Ishikawa (cell line): ENCODE results near the gene MRM1.
A peak's percentile ranks its signal among the peaks of the same experiment; 100 is the strongest.

Experiments used
- CEBPB ChIP-seq: IDR thresholded peaks from 2 replicates; pipeline ENCODE4 v1.6.1; 2012
- CREB1 ChIP-seq: IDR thresholded peaks from 2 replicates; pipeline ENCODE4 v1.6.1; 2012; ENCODE audit warnings: low read depth
- EGR1 ChIP-seq: IDR thresholded peaks from 2 replicates; pipeline ENCODE4 v1.6.1; 2012
- EP300 ChIP-seq: IDR thresholded peaks from 2 replicates; pipeline ENCODE4 v1.6.1; 2012; ENCODE audit warnings: borderline replicate concordance
- FOXM1 ChIP-seq: IDR thresholded peaks from 2 replicates; pipeline ENCODE4 v1.6.1; 2012; ENCODE audit warnings: low read depth, borderline replicate concordance
- MAX ChIP-seq: IDR thresholded peaks from 2 replicates; pipeline ENCODE4 v1.6.1; 2012
- NFIC ChIP-seq: IDR thresholded peaks from 2 replicates; pipeline ENCODE4 v1.6.1; 2012
- RAD21 ChIP-seq: IDR thresholded peaks from 2 replicates; pipeline ENCODE4 v1.6.1; 2012; ENCODE audit warnings: low read depth
- REST ChIP-seq: IDR thresholded peaks from 2 replicates; pipeline ENCODE4 v1.6.1; 2012; ENCODE audit warnings: low read depth, mild to moderate bottlenecking
- TAF1 ChIP-seq: IDR thresholded peaks from 2 replicates; pipeline ENCODE4 v1.6.1; 2012; ENCODE audit warnings: low read depth, mild to moderate bottlenecking
- TCF12 ChIP-seq: IDR thresholded peaks from 2 replicates; pipeline ENCODE4 v1.6.1; 2012; ENCODE audit warnings: low read depth
- TEAD4 ChIP-seq: IDR thresholded peaks from 2 replicates; pipeline ENCODE4 v1.6.1; 2012
- USF1 ChIP-seq: IDR thresholded peaks from 2 replicates; pipeline ENCODE4 v1.6.1; 2012
- YY1 ChIP-seq: IDR thresholded peaks from 2 replicates; pipeline ENCODE4 v1.6.1; 2012; ENCODE audit warnings: low read depth
- ZBTB7A ChIP-seq: IDR thresholded peaks from 2 replicates; pipeline ENCODE4 v1.6.1; 2012; ENCODE audit warnings: low read depth

MRM1 gene

GRCh38 chr17:36627101-36627500, 25.7 kb downstream of the MRM1 start:
- TF ChIP-seq YY1 (no peak), TCF12 (no peak), FOXM1 (no peak), ZBTB7A (no peak), TEAD4 (no peak), TAF1 (no peak), EP300 (no peak)

GRCh38 chr17:36628576-36628975, 27.2 kb downstream of the MRM1 start:
- TF ChIP-seq YY1 (no peak), REST (no peak)

GRCh38 chr17:36629252-36629847, 28.0 kb downstream of the MRM1 start:
- TF ChIP-seq TEAD4 (peak; percentile 20; the same call in 1 of the 2 replicates), RAD21 (peak; percentile 99), EP300 (no peak), TAF1 (no peak), FOXM1 (no peak), MAX (peak; percentile 75)

GRCh38 chr17:36629970-36630502, 28.7 kb downstream of the MRM1 start:
- TF ChIP-seq TEAD4 = no peak
- TF ChIP-seq USF1 = no peak
- TF ChIP-seq CEBPB = no peak
- no peak for TF ChIP-seq FOXM1
- TF ChIP-seq REST = no peak
- TF ChIP-seq EGR1 = no peak
- TF ChIP-seq YY1 = no peak
- no peak for TF ChIP-seq NFIC
- no peak for TF ChIP-seq ZBTB7A
- no peak for TF ChIP-seq TAF1
- TF ChIP-seq RAD21 = no peak
- TF ChIP-seq MAX = no peak
- no peak for TF ChIP-seq TCF12
- TF ChIP-seq CREB1 = no peak
- no peak for TF ChIP-seq EP300

- TF ChIP-seq TCF12 (no peak), CREB1 (no peak), CEBPB (no peak)
Observed at GRCh38 chr17:36631022-36631421, 29.6 kb downstream of the MRM1 start.

- TF ChIP-seq REST = no peak
- TF ChIP-seq MAX = no peak
- no peak for TF ChIP-seq CREB1
- no peak for TF ChIP-seq CEBPB
- no peak for TF ChIP-seq TAF1
- no peak for TF ChIP-seq ZBTB7A
- TF ChIP-seq EP300 = no peak
- TF ChIP-seq FOXM1 = no peak
- no peak for TF ChIP-seq EGR1
- no peak for TF ChIP-seq USF1
- TF ChIP-seq NFIC = no peak
- no peak for TF ChIP-seq YY1
- no peak for TF ChIP-seq TCF12
- no peak for TF ChIP-seq TEAD4
- TF ChIP-seq RAD21 = no peak
Observed at GRCh38 chr17:36632916-36633771, 31.8 kb downstream of the MRM1 start.
